Measurements from ENCODE around the gene TTC9.
"Not testable (repeated sequence)": the region's sequence is repeated elsewhere in the genome, so short reads cannot be mapped to it uniquely, and the experiment has no call there.

The TTC9 gene

DNA sequence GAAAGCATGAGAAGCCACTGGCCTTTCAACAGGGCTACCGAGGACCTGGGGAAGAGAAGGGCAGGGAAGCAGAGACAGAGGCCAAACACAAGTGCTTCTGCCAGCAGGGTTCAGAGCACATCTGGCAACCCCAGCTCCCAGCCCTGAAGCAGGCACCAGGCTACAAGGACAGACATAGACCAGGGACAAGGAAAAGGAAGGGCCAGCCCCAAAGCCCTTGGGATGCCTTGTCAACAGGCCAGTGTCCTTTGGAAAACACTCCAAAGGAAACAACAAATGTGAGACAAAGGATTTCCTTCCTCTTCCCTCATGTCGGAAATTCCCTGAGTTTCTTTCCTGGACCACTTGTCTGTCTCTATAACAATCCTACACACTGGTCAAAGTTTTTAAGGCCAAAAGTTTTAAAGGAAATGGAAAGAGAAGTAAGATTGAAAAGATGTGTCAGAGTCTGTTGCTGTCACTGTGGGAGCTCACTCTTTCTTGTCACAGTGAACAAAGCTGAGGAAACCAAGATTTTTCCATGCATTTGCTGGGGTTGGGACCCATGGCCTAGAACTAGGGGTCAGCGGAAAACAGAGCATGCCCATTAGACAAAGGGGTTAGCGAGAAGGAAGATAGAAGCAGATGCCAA is 59.4 kb downstream of the TTC9 start:
- no peaks in the 10 kb centered on the region for H3F3A ChIP-seq (ENCODE audit: insufficient read depth)
- H3K9ac ChIP-seq (ENCODE audit: low read length), result no peak overlapping the region
- H4K20me1 ChIP-seq (ENCODE audit: low read depth, low read length), result no peaks in the 10 kb centered on the region
- H2AFZ ChIP-seq (ENCODE audit: low read depth, low read length, severe bottlenecking), result no peak overlapping the region
- H3K79me2 ChIP-seq (ENCODE audit: insufficient read depth, low read length), result no peaks in the 10 kb centered on the region
- H3K27me3 ChIP-seq (ENCODE audit: low read length), result no peaks in the 10 kb centered on the region
- H3K9me3 ChIP-seq (ENCODE audit: insufficient read depth, low read length), result no peaks in the 10 kb centered on the region
- H3K4me3 ChIP-seq (ENCODE audit: insufficient read depth, low read length, poor library complexity, severe bottlenecking), result no peak overlapping the region
- H3K27ac ChIP-seq (ENCODE audit: low read depth, low read length), result no peak overlapping the region
- no peaks in the 10 kb centered on the region for H3K36me3 ChIP-seq (ENCODE audit: low read length)
- H3K9me2 ChIP-seq (replicated peaks; ENCODE audit: insufficient read depth, low read length), result no peaks in the 10 kb centered on the region
- H3K4me2 ChIP-seq (ENCODE audit: low read depth, low read length, poor library complexity, severe bottlenecking), result no peak overlapping the region
- TF ChIP-seq, protein P1, sequence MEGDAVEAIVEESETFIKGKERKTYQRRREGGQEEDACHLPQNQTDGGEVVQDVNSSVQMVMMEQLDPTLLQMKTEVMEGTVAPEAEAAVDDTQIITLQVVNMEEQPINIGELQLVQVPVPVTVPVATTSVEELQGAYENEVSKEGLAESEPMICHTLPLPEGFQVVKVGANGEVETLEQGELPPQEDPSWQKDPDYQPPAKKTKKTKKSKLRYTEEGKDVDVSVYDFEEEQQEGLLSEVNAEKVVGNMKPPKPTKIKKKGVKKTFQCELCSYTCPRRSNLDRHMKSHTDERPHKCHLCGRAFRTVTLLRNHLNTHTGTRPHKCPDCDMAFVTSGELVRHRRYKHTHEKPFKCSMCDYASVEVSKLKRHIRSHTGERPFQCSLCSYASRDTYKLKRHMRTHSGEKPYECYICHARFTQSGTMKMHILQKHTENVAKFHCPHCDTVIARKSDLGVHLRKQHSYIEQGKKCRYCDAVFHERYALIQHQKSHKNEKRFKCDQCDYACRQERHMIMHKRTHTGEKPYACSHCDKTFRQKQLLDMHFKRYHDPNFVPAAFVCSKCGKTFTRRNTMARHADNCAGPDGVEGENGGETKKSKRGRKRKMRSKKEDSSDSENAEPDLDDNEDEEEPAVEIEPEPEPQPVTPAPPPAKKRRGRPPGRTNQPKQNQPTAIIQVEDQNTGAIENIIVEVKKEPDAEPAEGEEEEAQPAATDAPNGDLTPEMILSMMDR (IDR thresholded peaks at IDR 0.05; ENCODE audit: insufficient read depth, low read length, poor library complexity, severe bottlenecking), result no peak
- TF ChIP-seq EZH2phosphoT487 (conservative IDR thresholded peaks at IDR 0.05; ENCODE audit: low read length), result no peak

DNA sequence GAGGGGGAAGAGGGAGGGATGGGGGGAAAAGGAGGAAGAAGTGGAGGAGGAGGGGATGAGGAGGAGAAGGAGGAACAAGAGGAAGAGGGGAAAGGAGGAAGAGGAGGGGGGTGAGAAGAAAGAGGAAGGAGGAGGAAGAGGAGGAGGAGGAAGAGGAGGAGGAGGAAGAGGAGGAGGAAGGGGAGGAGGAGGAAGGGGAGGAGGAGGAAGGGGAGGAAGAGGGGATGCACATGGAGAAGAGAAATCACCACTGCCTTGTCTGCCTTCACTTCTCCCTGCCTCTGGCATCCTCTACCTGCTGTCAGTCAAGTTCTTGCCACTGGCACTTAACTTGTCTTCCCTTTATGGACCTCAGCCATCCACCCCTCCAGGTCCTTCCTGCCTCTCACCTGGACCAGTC is 59.9 kb downstream of the TTC9 start:
- Histone ChIP-seq H3K36me3 (ENCODE audit: low read length) (no peaks in the 10 kb centered on the region), H2AFZ (ENCODE audit: low read depth, low read length, severe bottlenecking) (no peak overlapping the region), H3K27ac (ENCODE audit: low read depth, low read length) (no peak overlapping the region), H3K9ac (ENCODE audit: low read length) (no peak overlapping the region), H4K20me1 (ENCODE audit: low read depth, low read length) (no peaks in the 10 kb centered on the region), H3K9me2 (replicated peaks; ENCODE audit: insufficient read depth, low read length) (no peaks in the 10 kb centered on the region), H3K27me3 (ENCODE audit: low read length) (no peaks in the 10 kb centered on the region), H3K4me3 (ENCODE audit: insufficient read depth, low read length, poor library complexity, severe bottlenecking) (no peak overlapping the region), H3K9me3 (ENCODE audit: insufficient read depth, low read length) (no peaks in the 10 kb centered on the region), H3K79me2 (ENCODE audit: insufficient read depth, low read length) (no peaks in the 10 kb centered on the region), H3K4me2 (ENCODE audit: low read depth, low read length, poor library complexity, severe bottlenecking) (no peak overlapping the region), H3F3A (ENCODE audit: insufficient read depth) (no peaks in the 10 kb centered on the region)
- no peak for TF ChIP-seq EZH2phosphoT487 (conservative IDR thresholded peaks at IDR 0.05; ENCODE audit: low read length)
- TF ChIP-seq, protein P1 (IDR thresholded peaks at IDR 0.05; ENCODE audit: insufficient read depth, low read length, poor library complexity, severe bottlenecking), result no peak

DNA sequence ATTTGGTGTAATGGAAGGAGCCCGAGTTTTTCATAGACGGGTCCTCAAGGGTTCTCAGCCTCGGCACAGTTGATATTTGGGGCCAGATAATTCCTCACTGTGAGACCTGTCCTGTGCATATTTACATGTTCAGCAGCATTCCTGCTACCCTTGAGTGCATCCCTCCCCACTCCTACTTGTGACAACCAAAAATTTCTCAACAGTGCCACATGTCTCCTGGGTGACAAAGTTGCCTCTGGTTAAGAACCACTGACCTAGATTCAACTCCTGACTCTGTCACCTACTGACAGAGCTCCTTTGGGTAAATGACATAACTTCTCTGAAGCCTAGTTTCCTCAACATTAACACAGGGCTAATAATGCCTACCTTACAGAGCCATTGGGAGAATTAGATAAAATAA is 60.4 kb downstream of the TTC9 start:
- no peaks in the 10 kb centered on the region for H4K20me1 ChIP-seq (ENCODE audit: low read depth, low read length)
- no peaks in the 10 kb centered on the region for H3K79me2 ChIP-seq (ENCODE audit: insufficient read depth, low read length)
- H3K36me3 ChIP-seq (ENCODE audit: low read length), result no peaks in the 10 kb centered on the region
- no peak overlapping the region for H3K9ac ChIP-seq (ENCODE audit: low read length)
- no peaks in the 10 kb centered on the region for H3K9me2 ChIP-seq (replicated peaks; ENCODE audit: insufficient read depth, low read length)
- TF ChIP-seq, protein P1 (IDR thresholded peaks at IDR 0.05; ENCODE audit: insufficient read depth, low read length, poor library complexity, severe bottlenecking), result no peak
- no peak for TF ChIP-seq EZH2phosphoT487 (conservative IDR thresholded peaks at IDR 0.05; ENCODE audit: low read length)
- no peak overlapping the region for H2AFZ ChIP-seq (ENCODE audit: low read depth, low read length, severe bottlenecking)
- no peak overlapping the region for H3K27ac ChIP-seq (ENCODE audit: low read depth, low read length)
- no peaks in the 10 kb centered on the region for H3K27me3 ChIP-seq (ENCODE audit: low read length)
- no peaks in the 10 kb centered on the region for H3K9me3 ChIP-seq (ENCODE audit: insufficient read depth, low read length)
- H3F3A ChIP-seq (ENCODE audit: insufficient read depth), result no peaks in the 10 kb centered on the region
- no peak overlapping the region for H3K4me2 ChIP-seq (ENCODE audit: low read depth, low read length, poor library complexity, severe bottlenecking)
- H3K4me3 ChIP-seq (ENCODE audit: insufficient read depth, low read length, poor library complexity, severe bottlenecking), result no peak overlapping the region

DNA sequence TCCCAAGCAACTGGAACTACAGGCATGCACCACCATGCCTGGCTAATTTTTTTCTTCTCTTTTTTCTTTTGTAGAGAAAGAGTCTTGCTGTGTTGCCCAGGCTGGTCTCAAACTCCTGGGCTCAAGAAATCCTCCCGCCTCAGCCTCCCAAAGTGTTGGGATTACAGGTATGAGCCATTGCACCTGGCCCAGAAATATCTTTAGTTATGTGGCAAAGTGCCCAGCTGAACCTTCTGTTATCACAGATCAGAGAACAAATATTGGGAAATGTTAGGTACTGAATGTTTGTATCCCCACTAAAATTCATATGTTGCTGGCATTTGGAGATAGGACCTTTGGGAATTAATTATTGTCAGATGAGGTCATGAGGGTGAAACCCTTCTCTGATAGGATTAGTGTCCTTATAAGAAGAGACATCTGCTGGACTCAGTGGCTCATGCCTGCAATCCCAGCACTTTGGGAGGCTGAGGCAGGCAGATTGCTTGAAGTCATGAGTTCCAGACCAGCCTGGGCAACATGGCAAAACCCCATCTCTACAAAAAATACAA is 62.0 kb downstream of the TTC9 start:
- H3F3A ChIP-seq (ENCODE audit: insufficient read depth); H3K27me3 ChIP-seq (ENCODE audit: low read length); H2AFZ ChIP-seq (ENCODE audit: low read depth, low read length, severe bottlenecking); H3K79me2 ChIP-seq (ENCODE audit: insufficient read depth, low read length); H3K4me3 ChIP-seq (ENCODE audit: insufficient read depth, low read length, poor library complexity, severe bottlenecking); H3K4me2 ChIP-seq (ENCODE audit: low read depth, low read length, poor library complexity, severe bottlenecking); H3K9me3 ChIP-seq (ENCODE audit: insufficient read depth, low read length); H4K20me1 ChIP-seq (ENCODE audit: low read depth, low read length); H3K9me2 ChIP-seq (replicated peaks; ENCODE audit: insufficient read depth, low read length); H3K36me3 ChIP-seq (ENCODE audit: low read length); H3K27ac ChIP-seq (ENCODE audit: low read depth, low read length); H3K9ac ChIP-seq (ENCODE audit: low read length): not testable (repeated sequence)
